Duodenal mucosa (tissue), 2 donors: ENCODE measurements around the gene RBBP8NL.

Source experiments
- H3K27ac ChIP-seq: one replicate; pipeline ENCODE4 v1.7.0; 2013; ENCODE audit warnings: low read depth, low read length
- H3K27me3 ChIP-seq, 2 donors: one replicate each; pipeline ENCODE4 v1.7.0; 2013; ENCODE audit warnings: low read length in 2 of 2, control low read depth in 1 of 2; ENCODE audit not compliant: insufficient read depth in 2 of 2, control insufficient read depth in 1 of 2
- H3K36me3 ChIP-seq, 2 donors: one replicate each; pipeline ENCODE4 v1.7.0; 2013; ENCODE audit warnings: low read length in 2 of 2, control low read depth in 1 of 2; ENCODE audit not compliant: insufficient read depth in 2 of 2, control insufficient read depth in 1 of 2
- H3K4me1 ChIP-seq, 2 donors: one replicate each; pipeline ENCODE4 v1.7.0; 2013; ENCODE audit warnings: low read length in 2 of 2, control low read depth in 1 of 2; ENCODE audit not compliant: insufficient read depth in 2 of 2, control insufficient read depth in 1 of 2
- H3K4me3 ChIP-seq, 2 donors: one replicate each; pipeline ENCODE4 v1.7.0; 2013; ENCODE audit warnings: low read length in 2 of 2, low read depth in 1 of 2
- H3K9ac ChIP-seq, 2 donors: one replicate each; pipeline ENCODE4 v1.7.0; 2013; ENCODE audit warnings: low read length in 2 of 2, low read depth in 1 of 2
- H3K9me3 ChIP-seq, 2 donors: one replicate each; pipeline ENCODE4 v1.7.0; 2013; ENCODE audit warnings: low read length in 2 of 2, control low read depth in 1 of 2; ENCODE audit not compliant: control insufficient read depth in 1 of 2

The RBBP8NL gene

GRCh38 chr20:62423326-62423706 is 4.0 kb downstream of the RBBP8NL start:
- Histone ChIP-seq H3K4me1 (peaks cover 7 to 15% of the 10 kb centered on the region in 2 donors), H3K9me3 (no peaks in the 10 kb centered on the region), H3K27me3 (no peaks in the 10 kb centered on the region), H3K36me3 (no peaks in the 10 kb centered on the region), H3K4me3 (no peak overlapping the region), H3K27ac (no peak overlapping the region), H3K9ac (no peak overlapping the region)

DNA sequence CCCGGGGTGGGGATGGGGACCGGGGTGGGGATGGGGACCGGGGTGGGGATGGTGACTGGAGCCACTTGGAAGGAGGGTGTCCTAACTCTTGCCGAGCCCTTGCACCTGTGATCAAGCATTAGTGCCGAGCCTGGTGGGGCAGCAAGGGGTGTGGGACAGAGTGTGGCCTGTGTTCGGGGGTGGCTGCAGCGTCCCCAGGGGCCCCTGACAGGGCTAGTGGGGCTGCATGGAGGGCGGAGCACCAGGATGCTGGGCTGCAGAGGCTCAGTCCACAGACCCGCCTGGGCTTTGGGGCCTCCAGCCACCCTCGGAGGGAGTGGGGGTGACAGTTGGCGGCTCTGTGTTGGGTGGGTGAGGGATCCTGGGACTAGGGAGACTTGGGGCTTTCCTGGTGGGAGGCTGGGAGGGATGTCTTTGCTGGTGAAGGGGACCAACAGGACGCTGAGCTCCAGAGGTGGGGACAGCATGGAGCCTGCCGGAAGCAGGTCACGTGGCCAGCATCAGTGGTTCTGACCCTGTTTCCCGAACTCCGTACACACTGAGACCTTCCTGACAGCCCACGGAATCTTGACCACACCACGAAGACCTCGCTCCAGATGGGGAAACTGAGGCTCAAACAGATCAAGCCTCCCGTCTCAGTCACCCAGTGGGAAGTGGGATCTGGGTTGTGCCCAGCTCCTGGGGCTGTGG is 4.6 kb downstream of the RBBP8NL start:
- no peak overlapping the region for H3K9ac ChIP-seq
- no peaks in the 10 kb centered on the region for H3K27me3 ChIP-seq
- peaks cover 7 to 10% of the 10 kb centered on the region in 2 donors for H3K4me1 ChIP-seq
- no peak overlapping the region for H3K27ac ChIP-seq
- no peak overlapping the region for H3K4me3 ChIP-seq
- no peaks in the 10 kb centered on the region for H3K9me3 ChIP-seq
- no peaks in the 10 kb centered on the region for H3K36me3 ChIP-seq

DNA sequence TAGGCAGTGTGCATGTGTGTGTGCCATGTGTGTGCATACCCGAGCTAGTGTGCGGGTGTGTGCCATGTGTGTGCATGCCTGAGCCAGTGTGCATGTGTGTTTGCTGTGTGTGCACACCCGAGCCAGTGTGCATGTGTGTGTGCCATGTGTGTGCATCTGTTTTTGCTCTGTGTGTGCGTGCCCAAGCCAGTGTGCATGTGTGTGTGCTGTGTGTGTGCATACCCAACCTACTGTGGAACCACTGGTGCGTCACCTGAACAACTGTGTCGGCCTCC is 5.7 kb downstream of the RBBP8NL start:
- H3K4me1 ChIP-seq: peaks cover 0 to 5% of the 10 kb centered on the region in 2 donors
- H3K4me3 ChIP-seq: no peak overlapping the region
- H3K9ac ChIP-seq: peak overlapping the region in 1 of 2 donors; percentile 6
- no peak overlapping the region for H3K27ac ChIP-seq
- no peaks in the 10 kb centered on the region for H3K9me3 ChIP-seq
- no peaks in the 10 kb centered on the region for H3K27me3 ChIP-seq
- H3K36me3 ChIP-seq: no peaks in the 10 kb centered on the region

GRCh38 chr20:62420846-62421715 is 6.3 kb downstream of the RBBP8NL start:
- H3K9ac ChIP-seq: peak overlapping the region in 1 of 2 donors; percentile 6
- H3K36me3 ChIP-seq: no peaks in the 10 kb centered on the region
- H3K27me3 ChIP-seq: no peaks in the 10 kb centered on the region
- H3K9me3 ChIP-seq: no peaks in the 10 kb centered on the region
- no peaks in the 10 kb centered on the region for H3K4me1 ChIP-seq
- H3K27ac ChIP-seq: no peak overlapping the region
- no peak overlapping the region for H3K4me3 ChIP-seq

GRCh38 chr20:62419759-62420158 is 7.6 kb downstream of the RBBP8NL start:
- Histone ChIP-seq H3K9ac (no peak overlapping the region), H3K36me3 (no peaks in the 10 kb centered on the region), H3K27ac (no peak overlapping the region), H3K4me3 (no peak overlapping the region), H3K4me1 (peaks cover 1 to 3% of the 10 kb centered on the region in 2 donors), H3K27me3 (no peaks in the 10 kb centered on the region), H3K9me3 (no peaks in the 10 kb centered on the region)

DNA sequence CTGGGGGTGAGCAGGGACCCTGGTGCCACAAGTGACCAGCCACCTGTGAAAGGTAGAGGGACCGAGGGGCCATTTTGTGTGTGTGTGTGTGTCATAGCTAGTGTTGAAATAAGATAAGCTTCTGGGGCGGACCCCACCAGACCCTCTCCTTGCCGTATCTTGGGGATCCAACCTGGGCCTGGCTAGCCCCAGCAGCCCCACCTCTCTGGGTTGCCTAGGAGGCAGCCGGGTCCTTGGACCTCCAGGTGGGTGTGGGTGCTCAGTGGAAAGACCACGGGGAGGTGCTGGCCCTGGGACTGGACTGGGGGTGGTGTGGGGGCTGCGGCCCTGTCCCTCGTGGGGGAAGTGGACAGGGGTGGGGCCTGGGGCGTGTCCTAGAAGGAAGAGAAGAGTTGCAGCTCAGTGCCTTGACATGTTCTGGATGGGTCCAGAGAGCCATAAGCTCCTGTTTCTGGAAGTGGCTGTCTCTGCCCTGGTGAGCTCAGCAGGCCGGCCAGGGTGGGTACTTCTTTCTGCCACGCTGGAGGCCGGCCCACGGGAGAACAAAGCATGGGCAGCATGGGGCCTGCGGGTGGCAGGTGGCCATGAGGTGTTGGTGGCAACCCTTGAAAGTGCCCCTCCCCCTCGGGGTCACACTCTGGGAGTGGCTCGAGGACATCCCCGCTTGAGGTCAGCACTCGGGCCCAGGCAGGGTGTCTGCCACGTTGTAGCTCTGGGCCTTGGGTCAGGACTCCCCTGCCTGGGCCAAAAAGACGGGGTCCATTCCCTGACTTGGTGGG is 8.4 kb downstream of the RBBP8NL start:
- Histone ChIP-seq H3K9ac (no peak overlapping the region), H3K27ac (no peak overlapping the region), H3K9me3 (no peaks in the 10 kb centered on the region), H3K27me3 (no peaks in the 10 kb centered on the region), H3K4me3 (no peak overlapping the region), H3K4me1 (peaks cover 10 to 11% of the 10 kb centered on the region in 2 donors), H3K36me3 (no peaks in the 10 kb centered on the region)

GRCh38 chr20:62417981-62418708 is 9.2 kb downstream of the RBBP8NL start:
- H3K36me3 ChIP-seq: no peaks in the 10 kb centered on the region

DNA sequence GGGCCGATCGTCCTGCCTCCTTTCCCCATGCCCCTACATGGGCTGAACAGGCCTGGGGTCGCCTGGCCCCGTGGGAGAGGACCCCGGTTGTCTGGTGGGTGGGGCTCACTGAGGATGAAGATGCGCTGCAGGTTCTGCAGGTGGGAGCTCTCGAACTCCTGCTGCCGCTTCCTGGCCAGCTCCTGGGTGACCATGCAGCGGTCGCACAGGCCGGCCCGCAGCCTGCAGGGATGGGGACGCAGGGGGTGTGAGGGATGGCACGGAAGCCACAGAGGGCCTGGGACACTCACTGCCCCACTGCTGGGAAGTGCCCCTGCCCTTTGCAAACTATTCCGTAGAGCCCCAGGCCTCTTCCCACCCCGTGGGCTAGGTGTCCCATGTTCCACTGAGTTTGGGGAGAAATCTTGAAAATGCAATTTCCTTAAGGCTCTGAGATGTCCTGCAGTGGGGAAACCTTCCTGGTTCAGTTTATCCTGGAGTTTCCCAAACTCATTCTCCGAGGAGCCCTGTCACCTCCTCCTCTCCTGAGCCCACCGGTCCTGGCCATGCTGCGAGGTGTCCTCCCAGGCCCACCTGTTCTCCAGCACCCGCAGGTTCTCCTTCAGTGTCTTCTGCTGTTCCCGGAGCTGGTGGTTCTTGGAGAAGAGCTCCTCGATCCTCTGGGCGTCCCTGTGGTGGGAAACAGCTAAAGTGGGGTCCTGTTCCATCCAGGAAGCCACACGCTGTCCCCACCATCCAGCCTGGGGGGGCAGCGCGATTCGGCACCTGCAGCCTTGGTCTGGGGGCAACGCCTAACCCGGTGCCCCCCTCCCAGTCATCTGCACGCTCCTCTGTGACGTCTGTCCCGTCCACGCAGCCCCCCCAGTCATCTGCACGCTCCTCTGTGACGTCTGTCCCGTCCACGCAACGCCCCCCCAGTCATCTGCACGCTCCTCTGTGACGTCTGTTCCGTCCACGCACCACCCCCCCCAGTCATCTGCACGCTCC is 10.4 kb downstream of the RBBP8NL start:
- no peaks in the 10 kb centered on the region for H3K36me3 ChIP-seq
- H3K4me1 ChIP-seq: peaks cover 22 to 29% of the 10 kb centered on the region in 2 donors
- no peaks in the 10 kb centered on the region for H3K27me3 ChIP-seq
- H3K9ac ChIP-seq: no peak overlapping the region
- H3K9me3 ChIP-seq: no peaks in the 10 kb centered on the region
- no peak overlapping the region for H3K4me3 ChIP-seq
- H3K27ac ChIP-seq: no peak overlapping the region

More at GRCh38 chr20:62417981-62418708, 9.2 kb downstream of the RBBP8NL start:
- Histone ChIP-seq H3K27ac (no peak overlapping the region), H3K4me3 (no peak overlapping the region), H3K4me1 (peaks cover 17 to 19% of the 10 kb centered on the region in 2 donors), H3K9ac (no peak overlapping the region), H3K9me3 (no peaks in the 10 kb centered on the region), H3K27me3 (no peaks in the 10 kb centered on the region)
